NCI-H345 (cell line): ENCODE results near the gene TFR2.

Source experiments
- DNase-seq: peaks from one replicate; lab custom pipeline; 2025; lab: John Stamatoyannopoulos, UW

Gene TFR2

DNA sequence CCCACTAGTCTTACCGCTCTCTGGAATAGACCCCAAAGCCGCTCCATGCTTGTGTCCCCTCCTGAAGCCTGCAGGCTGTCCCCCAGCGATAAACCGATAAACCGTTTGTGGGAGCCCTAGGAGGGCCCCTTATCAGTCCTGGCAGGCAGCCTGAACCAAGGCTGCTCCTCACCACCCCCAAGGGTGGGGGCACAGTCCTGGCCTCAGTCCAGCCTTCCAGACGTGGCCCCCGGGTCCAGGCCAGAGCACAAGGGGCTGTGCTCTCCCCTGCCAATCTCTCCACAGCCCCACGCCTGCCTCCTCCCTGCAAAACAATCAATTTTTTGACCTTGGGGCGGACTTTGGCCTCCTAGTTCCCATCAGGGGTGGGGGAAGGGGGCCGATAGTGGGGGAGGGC is at the start of gene TFR2:
TFR2 (minus strand) TSS at position 90 of the 397 bp plus-strand sequence; CDS start at position 47, 43 bp downstream.
- no peak for DNase-seq

DNA sequence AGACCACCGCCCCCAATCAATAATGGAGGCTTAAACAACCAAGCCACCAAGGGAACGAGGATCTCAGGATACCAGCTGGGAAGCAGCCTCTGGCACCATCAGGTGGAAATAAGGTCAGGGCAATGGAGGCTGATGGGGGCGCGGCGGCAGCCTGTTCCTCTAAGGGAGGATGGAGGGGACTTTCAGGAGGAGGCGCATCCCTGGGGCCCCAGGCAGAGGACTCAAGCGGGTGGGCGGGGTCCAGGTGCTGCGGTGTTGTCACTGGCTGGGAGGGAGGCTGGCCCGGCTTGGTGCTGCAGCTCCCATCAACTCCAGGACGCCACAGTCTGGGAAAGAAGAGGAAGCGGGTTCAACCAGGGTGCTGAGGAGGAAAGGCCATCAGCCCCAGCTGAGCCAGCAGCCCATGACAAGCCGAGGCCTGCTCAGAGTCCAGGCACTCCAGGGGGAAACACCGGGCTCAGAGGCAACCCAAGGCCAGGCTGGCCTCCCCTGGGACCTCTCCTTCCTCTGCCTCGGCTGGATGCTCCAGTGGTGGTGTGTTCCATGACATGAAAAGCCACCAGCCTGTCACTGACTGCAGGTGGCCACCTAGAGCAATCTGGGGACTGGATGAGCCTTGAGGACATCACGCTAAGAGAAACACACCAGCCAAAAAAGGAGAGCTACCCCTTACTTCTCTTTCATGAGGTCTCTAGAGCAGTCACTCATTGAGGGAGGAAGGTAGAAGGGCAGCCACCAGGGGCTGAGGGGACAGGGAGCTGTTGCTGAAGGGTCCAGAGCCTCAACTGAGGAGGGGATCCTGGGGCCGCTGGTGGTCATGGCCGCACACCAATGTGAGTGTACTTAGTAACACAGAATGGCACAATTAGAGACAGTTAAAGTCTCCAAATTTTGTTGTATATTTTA is 48.1 kb upstream of the TFR2 start:
- no peak for DNase-seq

DNA sequence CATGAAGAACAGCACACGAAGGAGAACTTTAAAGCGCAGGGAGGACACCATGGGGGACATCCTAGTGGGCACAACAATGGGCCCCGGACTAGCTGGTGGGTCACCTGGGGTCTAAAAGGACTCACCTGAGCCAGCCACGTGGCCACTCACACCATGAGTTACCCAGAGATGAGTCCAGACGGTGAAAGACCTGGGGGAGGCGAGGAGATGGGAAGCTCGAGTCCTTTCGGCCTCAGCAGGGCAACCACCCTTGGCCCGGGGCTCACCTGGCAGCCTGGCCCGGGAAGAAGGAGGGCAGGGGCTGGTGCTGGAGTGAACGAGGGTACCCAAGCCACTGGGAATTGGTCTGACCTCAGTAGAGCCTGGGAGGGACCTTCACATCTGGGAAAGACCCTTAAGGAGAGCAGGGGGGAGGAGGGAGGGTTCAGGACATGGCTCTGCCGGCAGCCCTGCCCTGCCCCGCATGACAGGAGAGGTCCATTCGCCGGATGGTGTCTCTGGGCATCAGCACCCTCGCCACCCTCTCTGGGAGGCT is 47.0 kb upstream of the TFR2 start:
- no peak for DNase-seq

DNA sequence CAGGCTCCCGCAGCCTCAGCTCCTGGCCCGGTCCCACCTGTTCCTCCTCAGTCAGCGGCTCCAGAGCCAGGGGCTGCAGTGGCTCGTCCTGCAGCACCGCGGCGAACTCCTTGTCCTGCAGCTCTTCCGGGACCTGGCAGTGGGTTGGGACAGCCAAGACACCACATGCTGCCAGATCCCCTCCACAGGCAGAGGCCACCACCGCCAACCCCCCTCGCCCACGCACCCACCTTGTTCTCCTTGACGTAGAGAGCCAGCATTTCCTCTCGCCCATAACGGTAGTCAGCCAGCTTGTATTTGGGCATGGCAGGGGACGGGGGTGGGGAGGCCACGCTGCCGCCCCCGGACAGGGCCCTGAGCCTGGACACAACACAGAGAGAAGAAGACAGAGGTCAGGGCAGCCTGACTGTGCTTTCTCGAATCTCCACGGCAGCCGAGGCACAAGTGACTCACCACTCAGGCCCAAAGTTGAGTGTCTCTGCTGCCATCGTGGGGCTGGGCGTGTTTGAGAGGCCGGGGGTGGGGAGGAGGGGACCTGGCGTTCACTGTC is 46.5 kb upstream of the TFR2 start:
- DNase-seq = no peak

DNA sequence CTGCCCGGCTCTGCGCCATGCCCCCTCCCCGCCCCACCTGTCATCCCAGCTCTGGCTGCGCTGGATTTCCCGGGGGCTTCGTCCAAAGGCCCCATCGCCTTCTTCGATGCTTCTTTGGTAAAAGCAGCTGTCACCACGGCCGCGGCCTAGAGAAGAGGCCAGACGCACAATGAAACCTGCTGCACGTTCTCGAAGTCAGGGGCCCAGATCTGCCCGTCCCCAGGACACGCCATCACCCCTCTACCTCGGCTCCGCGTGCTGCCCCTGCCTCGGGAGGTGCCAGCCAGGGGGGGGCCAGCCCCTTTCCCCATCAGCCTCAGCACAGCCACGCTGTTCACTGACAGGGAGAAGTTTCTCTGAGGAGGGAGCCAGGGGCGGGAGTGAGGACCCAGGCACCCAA is 45.9 kb upstream of the TFR2 start:
- DNase-seq = no peak

DNA sequence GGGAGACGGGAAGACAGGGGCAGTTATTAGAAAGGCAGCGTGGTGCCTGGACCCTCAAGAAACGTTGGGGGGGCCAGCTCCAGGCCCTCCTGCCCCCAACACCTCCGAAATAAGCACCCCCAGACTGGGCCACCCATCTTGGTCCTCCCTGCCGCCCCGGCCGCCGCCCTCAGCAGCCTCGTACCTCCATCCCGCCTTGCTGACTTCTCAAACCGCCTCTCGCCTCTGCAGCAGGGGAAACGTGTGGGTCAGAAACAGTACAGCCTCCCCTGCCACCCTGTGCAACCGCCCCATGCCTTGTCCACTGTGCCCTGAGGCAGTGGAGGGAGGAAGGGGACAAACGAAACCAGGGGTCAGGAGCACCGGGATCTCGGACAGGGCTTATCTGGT is 45.5 kb upstream of the TFR2 start:
- no peak for DNase-seq

DNA sequence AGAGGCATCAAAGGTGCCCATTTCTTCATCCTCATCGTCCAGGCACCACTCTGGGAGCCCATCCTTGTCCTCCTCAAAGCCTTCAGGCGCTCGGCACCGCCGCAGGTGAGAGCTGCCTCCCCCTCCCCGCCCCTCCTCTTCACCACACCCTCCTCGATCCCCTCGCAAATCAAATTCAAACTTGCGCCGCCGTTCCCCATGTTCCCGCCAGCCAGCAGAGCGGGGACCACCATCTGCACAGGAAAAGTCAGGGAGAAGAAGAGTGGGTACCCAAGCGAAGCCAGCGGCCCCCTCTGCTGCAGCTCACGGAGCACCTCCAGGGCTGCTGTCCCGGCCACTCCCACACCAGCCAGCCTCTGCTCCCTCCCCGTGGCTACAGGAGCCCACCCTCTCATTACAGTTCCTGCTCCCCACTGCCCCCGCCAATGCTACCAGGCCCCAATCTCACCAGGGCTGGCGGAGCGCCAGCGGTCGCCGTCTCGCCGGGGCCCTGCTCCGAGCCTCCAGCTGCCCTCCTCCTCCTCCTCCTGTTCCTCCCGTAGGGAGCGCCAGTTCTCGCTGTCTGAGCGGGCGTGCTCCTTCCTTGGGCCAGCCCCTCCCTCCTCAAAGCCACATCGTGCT is 45.0 kb upstream of the TFR2 start:
- no peak for DNase-seq

DNA sequence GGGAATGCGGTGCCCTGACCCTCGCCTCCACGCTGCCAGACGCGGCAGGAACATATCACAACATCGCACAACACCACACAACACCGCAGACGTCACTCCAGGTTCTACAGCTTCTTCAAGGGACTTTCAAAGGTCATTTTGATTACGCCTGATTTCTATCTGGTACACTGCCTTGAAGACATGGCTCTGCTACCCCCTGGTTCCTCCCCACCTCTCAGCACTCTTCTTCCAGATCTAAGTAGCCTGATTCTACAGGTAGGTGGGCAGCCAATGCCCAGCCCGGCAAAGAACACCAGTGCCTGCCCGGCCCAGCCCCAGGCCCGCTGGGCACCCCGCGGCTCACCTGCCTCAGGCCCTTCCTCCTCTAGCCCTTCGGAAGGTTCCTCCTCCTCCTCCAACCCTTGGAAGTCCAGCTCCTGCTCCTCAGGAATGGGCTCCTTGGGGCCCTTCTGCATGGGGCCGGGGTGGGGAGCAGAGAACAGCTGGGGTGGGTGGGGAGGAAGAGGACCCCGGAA is 44.3 kb upstream of the TFR2 start:
- DNase-seq = no peak

DNA sequence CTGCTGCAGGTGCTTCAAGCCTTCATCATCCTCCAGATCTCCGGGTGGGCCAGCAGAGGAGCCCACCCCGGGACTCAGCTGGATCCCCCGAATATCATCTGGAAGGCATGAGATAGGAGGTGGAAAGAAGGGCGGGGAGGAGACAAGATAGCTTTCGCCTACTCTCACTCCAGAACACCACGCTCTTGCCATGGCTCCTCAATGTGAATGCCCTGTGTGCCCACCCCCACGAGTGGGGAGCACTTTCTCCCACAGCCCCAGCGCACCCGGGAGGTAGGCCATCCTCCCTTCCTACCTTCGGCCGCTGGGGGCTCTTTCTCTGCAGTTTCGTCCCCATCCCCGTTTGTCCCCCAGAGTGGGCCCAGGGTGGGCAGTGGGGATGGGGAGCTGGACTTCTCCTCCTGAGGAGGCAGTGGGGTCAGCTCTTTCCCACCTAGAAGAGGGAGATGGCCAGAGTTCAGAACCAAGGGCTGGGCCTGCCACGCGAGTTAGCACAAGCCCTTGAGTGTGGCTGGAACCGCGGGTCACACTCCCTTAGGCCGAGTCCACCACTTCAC is 43.8 kb upstream of the TFR2 start:
- DNase-seq = no peak

DNA sequence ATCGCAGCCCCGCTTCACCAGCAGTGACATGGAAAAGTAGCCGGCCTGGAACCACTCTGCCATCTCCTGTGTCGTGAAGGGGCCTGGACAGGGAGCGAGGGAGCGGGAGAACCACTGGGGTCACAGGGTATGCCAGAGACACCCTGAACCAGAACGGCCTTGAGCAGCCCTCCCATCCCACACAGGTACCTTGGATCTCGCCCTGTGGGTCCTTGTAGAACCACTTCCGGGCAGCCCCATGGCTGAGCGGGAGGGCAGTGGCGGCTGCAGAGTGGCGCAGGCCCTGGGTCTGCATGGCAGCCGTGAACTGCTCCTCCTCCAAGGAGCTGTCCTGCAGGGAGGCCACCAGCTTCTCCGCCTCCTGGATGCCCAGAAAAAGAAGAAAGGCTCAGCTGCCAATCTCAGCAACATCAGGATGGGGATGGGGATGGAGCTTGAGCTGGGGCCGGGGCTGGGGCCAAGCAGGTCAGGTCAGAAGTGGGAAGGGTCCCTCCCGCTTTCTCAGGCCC is 43.2 kb upstream of the TFR2 start:
- DNase-seq = no peak

DNA sequence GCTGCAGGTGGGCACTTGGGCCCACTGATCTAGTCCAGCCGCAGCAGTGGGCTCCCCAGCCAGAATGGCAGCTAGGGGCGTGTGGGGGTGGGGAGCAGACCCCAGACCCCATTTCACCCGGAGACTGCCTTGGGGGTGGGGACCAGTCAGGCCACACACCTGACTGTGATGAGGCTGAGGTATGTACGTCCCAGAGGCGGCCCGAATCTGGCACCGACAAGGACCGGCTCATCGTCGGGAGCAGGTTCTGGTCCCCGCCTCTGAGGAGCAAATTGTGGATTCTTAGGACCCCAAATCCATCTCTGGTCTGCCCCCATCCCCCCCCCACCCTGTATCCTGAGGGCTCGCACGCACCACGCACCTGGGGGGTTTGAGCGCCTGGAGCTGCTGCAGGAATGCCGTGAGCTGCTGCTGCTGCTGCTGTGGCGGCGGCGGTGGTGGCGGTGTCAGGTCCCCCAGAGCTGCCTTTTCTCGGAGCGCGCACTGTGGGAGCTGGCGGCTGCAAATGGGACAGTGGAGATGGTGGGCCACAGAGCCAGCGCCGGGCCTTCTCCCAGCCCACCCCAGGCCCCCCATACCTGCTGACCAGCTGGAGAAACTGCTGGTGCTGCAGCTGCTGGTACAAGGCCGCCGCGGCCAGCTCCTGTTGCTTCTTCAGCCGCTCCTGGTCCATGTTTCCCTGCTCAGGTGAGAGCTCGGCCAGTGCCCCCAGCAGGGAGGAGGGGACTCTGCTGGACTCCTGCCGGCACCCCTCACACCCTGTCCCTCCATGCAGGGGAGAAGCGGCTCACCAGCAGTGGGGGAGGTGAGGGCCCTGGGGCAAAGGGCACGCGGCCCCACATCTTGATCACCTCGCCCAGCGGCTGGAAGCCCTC is 42.5 kb upstream of the TFR2 start:
- DNase-seq = no peak

DNA sequence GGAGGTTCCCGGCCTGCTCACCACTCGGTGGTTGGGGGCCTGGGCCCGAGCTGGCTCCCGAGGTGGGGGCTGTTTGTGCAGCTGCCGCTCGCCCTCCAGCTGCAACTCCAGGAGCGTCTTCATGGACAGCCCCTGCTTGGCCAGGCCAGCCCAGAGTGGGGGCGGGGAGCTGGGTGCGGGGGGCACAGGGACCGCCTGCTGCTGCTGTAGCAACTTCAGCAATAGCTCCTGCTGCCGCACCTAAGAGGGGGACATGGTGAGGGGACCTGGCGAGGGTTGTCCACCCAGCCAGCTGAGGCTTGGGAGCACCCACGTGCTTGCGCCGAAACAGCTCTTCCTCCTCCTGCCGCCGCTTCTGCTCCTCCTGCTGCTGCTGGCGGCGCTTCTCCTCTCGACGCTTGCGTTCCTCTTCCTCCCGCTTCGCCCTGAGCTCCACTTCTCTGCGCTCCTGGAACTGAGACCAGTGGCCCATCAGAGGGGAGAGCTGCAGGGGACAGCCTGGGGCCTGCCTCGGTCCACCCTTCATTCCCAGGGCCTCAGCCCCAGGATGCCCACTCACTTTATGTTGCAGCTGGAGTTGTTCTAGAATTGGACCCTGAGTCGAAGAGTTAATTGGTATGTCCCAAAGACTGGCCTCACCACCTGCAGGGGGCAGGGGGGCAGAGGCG is 41.8 kb upstream of the TFR2 start:
- DNase-seq = no peak

DNA sequence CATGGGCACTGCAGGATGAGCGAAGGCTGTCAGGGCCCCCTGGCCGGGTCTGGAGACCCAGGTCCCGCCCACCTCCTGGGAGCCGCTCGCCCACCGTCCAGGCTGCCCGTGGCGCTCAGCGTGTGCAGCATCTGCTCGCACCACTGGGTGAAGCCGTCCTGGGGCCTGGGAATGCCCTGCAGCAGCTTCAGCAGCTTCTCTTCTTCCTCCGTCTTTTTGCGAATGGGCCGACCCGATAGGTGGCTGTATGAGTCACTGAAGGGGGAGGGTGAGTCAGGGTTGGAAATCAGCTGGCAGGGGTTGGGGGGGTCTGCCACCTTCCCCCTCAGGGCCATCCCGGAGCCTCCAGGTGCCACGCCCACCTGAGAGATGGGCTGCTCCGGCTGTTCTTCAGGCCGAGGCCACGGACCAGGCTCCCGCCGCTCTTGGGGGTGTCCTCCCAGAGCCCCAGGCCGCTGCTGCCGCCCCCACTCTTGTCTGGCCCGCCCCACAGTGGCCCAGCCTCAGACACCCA is 40.9 kb upstream of the TFR2 start:
- no peak for DNase-seq

DNA sequence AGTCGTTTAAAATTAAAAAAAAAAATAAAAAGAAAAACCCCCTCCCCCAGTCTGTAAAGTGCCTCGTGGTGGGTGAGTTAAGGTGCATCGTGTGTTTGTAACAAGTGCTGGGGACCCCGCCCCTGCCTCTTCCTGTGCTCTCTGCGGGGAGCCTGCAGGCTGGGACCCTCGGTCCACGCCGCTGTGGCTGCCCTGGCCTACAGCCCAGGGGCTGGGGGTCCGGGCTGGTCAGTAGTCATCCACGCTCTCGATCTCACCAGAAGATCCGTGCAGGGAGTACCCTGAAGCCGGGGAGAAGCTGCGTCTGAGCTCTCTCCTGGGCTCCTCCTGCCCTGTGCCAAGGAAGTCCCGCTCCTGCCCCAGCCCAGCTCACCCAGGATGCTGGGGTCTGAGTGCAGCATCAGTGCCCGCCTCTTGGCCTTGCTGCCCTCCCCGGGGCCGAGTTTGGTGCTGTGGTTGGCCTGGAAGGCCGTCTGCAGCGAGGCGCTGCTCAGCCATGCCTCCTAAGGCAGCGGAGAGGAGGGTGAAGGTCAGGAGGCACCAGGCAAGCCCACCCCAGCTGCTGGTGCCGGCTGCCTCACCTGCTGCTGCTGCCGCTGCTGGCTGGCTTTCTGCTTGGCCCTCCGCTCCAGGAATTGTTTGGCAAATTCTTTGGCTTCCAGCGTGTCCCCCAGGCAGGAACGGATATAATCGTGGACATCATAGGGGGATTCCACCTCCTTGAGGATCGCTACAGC is 40.3 kb upstream of the TFR2 start:
- no peak for DNase-seq

DNA sequence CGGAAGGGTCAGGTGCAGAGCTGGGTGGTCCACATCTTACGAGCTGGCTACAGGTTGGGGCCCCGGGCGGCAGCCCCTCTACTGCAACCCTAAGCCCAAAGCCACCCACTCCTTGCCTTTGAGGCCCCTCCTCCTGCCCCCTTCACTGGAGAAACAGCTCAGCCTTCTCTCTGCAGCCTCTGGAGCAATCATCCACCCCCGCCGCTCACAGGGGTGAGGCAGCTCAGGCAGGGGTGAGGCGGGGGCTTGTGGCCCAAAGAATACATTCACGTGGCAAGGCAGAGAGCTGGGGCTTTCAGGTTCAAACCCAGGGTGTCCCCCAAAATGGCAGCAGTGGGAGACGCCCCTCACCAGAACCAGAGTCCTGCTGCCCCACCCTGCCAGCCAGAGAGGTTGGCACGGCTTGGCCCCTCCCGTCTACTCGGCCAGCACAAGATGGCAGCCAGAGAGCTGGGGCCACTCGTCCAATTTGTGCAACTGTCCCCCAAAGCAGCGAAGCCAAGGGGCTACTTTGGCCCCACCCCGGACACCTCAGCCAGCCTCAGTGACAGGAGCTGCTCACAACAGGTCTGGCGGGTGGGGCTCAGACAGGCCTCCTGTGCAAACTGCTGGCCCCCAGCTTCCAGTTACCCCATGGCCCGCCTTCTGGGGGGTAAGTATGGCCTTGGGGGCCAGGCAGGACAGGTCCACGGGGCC is 39.4 kb upstream of the TFR2 start:
- DNase-seq = no peak

DNA sequence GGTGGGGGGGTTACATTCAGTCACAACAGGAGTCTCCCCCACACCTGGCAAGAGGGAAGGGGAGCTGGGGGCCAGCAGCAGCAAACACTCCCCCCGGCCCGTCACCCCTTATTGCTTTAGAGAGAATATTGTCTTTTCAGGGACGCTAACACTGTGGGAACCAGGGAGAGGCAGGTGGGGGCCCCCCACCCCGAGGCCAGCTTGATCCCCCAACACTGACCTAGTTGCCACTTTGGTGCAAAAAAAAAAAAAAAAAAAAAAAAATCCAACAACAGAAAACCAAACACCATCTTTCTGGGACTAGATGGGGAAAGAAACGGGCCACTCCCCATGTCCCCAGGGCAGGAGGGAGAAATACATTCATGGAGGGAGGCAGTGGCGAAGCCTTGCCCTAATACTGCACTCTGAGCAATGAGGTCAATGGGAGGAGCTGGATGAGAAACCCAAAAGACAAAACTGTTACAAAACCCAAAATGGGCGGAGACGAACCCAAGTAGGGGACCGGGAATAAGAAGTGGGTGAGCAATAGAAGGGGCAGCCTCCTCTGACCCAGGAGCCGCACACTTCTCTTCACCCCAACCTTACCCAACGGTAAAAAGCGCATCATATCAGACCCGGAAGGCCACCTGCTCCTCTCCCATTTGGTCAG is 38.7 kb upstream of the TFR2 start:
- no peak for DNase-seq

DNA sequence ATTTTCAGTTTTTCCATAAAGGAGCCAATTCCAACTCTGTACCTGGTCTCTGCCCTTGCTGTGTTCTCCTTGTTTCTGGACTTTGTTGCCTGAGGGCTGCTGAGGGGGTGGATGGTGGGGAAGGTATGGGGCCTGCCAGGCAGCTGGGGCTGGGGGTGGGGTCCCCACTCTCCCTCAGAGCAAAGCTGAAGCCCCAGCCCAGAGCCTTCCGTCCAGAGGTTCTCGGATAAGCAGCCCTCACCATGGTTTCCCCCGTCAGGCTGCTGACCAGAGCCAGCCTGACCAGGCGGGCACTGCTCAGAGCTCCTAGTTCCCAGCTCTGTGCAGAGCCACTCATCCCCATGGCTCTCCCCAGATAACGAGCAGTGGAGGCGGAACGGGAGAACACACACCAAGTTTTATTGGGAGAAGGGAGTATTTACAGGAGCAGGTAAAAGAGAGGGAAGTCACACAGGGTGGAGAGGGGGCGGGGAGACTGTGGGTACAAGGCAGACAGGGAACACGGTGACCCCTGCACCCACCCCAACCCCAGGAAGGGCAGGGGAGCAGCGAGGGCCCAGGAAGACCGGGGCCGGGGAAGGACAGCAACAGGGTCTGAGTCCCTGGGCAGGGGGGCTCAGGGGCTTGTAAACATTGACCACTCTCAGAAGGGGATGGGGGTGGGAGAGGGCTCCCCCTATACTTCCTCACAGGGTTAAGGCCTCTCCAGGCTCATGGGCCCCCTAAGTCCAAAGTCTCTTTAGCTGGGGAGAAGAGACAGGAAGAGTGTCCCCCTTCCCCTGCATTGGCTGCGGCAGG is 38.0 kb upstream of the TFR2 start:
- no peak for DNase-seq
